Nephron progenitor cell (in vitro differentiated cells): ENCODE measurements around the gene SMPD3.

Source experiments
- DNase-seq: peaks from one replicate; pipeline ENCODE4 v3.0.0; 2021
- H3K27ac Mint-ChIP-seq: 2 replicates; pipeline ENCODE4 v1.8.0; 2021; ENCODE audit warnings: mild to moderate bottlenecking, moderate library complexity, mixed read lengths
- H3K27me3 Mint-ChIP-seq: 2 replicates; pipeline ENCODE4 v1.8.0; 2021; ENCODE audit warnings: mild to moderate bottlenecking, low read depth, mixed read lengths; ENCODE audit not compliant: poor library complexity
- H3K36me3 Mint-ChIP-seq: 2 replicates; pipeline ENCODE4 v1.8.0; 2021; ENCODE audit warnings: low read depth, mixed read lengths
- H3K4me1 Mint-ChIP-seq: 2 replicates; pipeline ENCODE4 v1.8.0; 2021; ENCODE audit warnings: mixed read lengths
- H3K4me3 Mint-ChIP-seq: 2 replicates; pipeline ENCODE4 v1.8.0; 2021; ENCODE audit warnings: mild to moderate bottlenecking, moderate library complexity, mixed read lengths
- H3K9me3 Mint-ChIP-seq: 2 replicates; pipeline ENCODE4 v1.8.0; 2021; ENCODE audit warnings: mild to moderate bottlenecking, moderate library complexity, mixed read lengths
- TF ChIP-seq, protein P1 (sequence below): fragments of 200-600 bp; sonication (generic); IDR thresholded peaks from 2 replicates; pipeline ENCODE4 v1.5.0; 2021; ENCODE audit warnings: antibody characterized with exemption

SMPD3 gene

DNA sequence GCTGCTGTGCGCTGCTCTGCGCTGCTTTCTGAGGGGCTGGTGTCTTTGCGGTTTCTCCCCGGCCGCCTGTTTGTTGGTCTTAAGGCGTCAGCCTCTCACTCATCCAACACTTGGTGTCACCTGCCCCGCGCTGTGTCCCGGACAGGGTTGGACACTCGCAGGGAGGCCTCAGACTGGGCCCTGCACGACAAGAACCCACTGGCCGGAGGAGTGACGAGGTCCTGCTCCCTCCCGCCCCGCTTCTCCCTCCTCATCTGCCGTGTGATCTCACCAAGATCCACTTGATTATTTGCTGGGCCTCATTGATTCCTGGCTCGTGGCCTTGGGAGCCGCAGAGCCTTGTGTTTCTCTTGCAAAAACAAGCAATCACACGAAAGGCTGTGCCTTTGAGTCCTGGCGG, 80.9 kb downstream of the SMPD3 start:
- Mint-ChIP-seq H3K27ac (peak overlapping the region; percentile 78), H3K27me3 (peaks cover 11% of the 10 kb centered on the region), H3K4me3 (no peak overlapping the region), H3K4me1 (peaks cover 76% of the 10 kb centered on the region), H3K36me3 (no peaks in the 10 kb centered on the region), H3K9me3 (no peaks in the 10 kb centered on the region)
- TF ChIP-seq, protein P1, sequence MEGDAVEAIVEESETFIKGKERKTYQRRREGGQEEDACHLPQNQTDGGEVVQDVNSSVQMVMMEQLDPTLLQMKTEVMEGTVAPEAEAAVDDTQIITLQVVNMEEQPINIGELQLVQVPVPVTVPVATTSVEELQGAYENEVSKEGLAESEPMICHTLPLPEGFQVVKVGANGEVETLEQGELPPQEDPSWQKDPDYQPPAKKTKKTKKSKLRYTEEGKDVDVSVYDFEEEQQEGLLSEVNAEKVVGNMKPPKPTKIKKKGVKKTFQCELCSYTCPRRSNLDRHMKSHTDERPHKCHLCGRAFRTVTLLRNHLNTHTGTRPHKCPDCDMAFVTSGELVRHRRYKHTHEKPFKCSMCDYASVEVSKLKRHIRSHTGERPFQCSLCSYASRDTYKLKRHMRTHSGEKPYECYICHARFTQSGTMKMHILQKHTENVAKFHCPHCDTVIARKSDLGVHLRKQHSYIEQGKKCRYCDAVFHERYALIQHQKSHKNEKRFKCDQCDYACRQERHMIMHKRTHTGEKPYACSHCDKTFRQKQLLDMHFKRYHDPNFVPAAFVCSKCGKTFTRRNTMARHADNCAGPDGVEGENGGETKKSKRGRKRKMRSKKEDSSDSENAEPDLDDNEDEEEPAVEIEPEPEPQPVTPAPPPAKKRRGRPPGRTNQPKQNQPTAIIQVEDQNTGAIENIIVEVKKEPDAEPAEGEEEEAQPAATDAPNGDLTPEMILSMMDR = no peak
- DNase-seq = no peak

DNA sequence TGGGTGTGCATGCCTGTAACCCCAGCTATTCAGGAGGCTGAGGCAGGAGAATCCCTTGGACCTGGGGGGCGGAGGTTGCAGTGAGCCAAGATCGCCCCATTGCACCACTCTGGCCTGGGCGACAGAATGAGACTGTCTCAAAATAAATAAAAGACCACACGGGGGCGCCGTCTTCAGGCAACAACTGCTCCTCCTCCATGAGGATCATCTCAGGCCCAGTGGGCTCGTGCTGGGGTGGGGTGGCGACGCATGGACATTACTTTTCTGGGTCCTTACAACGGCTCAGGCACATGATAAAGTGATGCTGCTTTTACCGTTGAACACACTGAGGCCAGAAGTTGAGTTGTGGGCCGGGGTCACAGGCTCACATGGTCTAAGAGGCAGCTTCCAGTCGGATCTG, 81.3 kb downstream of the SMPD3 start:
- H3K36me3 Mint-ChIP-seq = no peaks in the 10 kb centered on the region
- no peaks in the 10 kb centered on the region for H3K9me3 Mint-ChIP-seq
- TF ChIP-seq, protein P1 = peak; percentile 48
- peaks cover 10% of the 10 kb centered on the region for H3K27me3 Mint-ChIP-seq
- H3K4me1 Mint-ChIP-seq = peaks cover 75% of the 10 kb centered on the region
- H3K4me3 Mint-ChIP-seq = no peak overlapping the region
- peak overlapping the region; percentile 78 for H3K27ac Mint-ChIP-seq
- peak; percentile 62 for DNase-seq

DNA sequence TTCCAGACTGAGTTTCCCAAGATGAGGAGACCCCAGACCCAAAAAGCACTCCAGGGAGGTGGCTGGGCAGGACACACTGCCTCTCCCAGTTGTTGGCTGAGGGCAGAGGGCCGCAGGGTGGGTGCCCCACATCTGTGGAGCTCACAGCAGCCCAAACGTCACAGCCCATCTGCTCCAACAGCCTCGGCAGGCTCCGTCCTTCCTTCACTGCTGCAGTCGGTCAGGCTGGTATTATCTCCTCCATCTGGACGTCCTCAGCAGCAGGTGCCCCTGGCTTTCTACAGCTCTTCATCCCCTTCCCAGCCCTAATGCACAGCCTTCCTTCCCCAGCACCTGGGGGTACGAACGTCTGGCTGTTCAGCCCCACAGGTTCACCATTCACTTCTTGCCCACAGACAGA, 82.2 kb downstream of the SMPD3 start:
- Mint-ChIP-seq H3K4me1 (peaks cover 76% of the 10 kb centered on the region), H3K36me3 (no peaks in the 10 kb centered on the region), H3K4me3 (no peak overlapping the region), H3K9me3 (no peaks in the 10 kb centered on the region), H3K27ac (no peak overlapping the region), H3K27me3 (peaks cover 8% of the 10 kb centered on the region)
- TF ChIP-seq, protein P1 = no peak
- no peak for DNase-seq

- Mint-ChIP-seq H3K36me3 (no peaks in the 10 kb centered on the region), H3K27ac (peak overlapping the region; percentile 85), H3K4me3 (peak overlapping the region; percentile 48), H3K4me1 (peaks cover 78% of the 10 kb centered on the region), H3K27me3 (peaks cover 2% of the 10 kb centered on the region), H3K9me3 (no peaks in the 10 kb centered on the region)
- TF ChIP-seq, protein P1 = no peak
- DNase-seq = no peak
Measured at GRCh38 chr16:68365167-68365817, 83.0 kb downstream of the SMPD3 start.

DNA sequence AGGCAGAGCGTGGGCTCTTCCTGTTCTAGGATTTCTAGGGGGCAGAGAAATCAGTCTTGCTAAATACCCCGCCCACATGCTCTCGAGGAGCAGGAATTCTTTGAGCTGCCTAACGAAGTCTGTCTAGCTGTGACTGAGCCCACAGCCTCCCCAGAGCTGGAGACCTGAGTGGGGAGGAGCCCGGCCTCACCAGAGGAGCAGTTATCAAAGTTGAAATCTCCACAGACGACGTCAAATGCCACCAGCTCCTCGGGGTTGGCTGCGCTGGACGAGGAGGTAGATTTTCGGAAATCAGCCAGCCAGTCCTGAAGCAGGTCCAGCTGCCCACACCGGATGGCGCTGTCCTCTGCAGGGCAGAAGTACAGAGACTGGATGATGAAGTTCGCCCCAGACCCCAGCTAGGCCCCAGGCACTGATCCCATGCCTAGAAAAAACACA, 83.7 kb downstream of the SMPD3 start:
- Mint-ChIP-seq H3K27ac (peak overlapping the region; percentile 48), H3K36me3 (no peaks in the 10 kb centered on the region), H3K4me3 (no peak overlapping the region), H3K27me3 (no peaks in the 10 kb centered on the region), H3K9me3 (no peaks in the 10 kb centered on the region), H3K4me1 (peaks cover 73% of the 10 kb centered on the region)
- TF ChIP-seq, protein P1 = no peak
- DNase-seq = no peak
